HepG2 (cell line): ENCODE data around the gene TOM1L2. TPM values are rescaled to one million over a fixed set of nuclear protein-coding genes. Genes with fewer than 3 reads are reported as not detected.
A peak's percentile ranks its signal among the peaks of the same experiment; 100 is the strongest.

ENCODE experiments used
- GTF3A ChIP-seq: sonication (generic); formaldehyde crosslinking; conservative IDR thresholded peaks from 2 replicates; pipeline ENCODE4 v1.4.0; 2020; ENCODE audit warnings: mild to moderate bottlenecking, missing genetic modification reagents
- KAT8 ChIP-seq: IDR thresholded peaks from 2 replicates; pipeline ENCODE4 v1.6.1; 2016; ENCODE audit warnings: missing genetic modification reagents, missing compliant biosample characterization
- MEF2D ChIP-seq: sonication (generic); formaldehyde crosslinking; IDR thresholded peaks from 2 replicates; pipeline ENCODE4 v1.5.1; 2020; ENCODE audit warnings: mild to moderate bottlenecking, missing genetic modification reagents
- REPIN1 ChIP-seq: sonication (generic); formaldehyde crosslinking; IDR thresholded peaks from 2 replicates; pipeline ENCODE4 v1.8.0; 2022; ENCODE audit warnings: missing genetic modification reagents, low read depth, mild to moderate bottlenecking, borderline replicate concordance
- ZBTB39 ChIP-seq: sonication (generic); formaldehyde crosslinking; IDR thresholded peaks from 2 replicates; pipeline ENCODE4 v1.5.0; 2020; ENCODE audit warnings: missing genetic modification reagents
- ZNF280D ChIP-seq: sonication (generic); formaldehyde crosslinking; IDR thresholded peaks from 2 replicates; pipeline ENCODE4 v1.5.1; 2020; ENCODE audit warnings: mild to moderate bottlenecking, missing genetic modification reagents
- ZNF333 ChIP-seq: sonication (generic); formaldehyde crosslinking; IDR thresholded peaks from 2 replicates; pipeline ENCODE4 v1.4.0; 2020; ENCODE audit warnings: mild to moderate bottlenecking, missing genetic modification reagents, borderline replicate concordance
- ZNF407 ChIP-seq: sonication (generic); formaldehyde crosslinking; IDR thresholded peaks from one replicate; pipeline ENCODE4 v1.5.1; 2020; ENCODE audit warnings: mild to moderate bottlenecking, missing genetic modification reagents; ENCODE audit errors: not compliant biosample characterization
- ZNF501 ChIP-seq: sonication (generic); formaldehyde crosslinking; IDR thresholded peaks from 2 replicates; pipeline ENCODE4 v1.5.1; 2020; ENCODE audit warnings: mild to moderate bottlenecking, moderate library complexity, missing genetic modification reagents
- ZZZ3 ChIP-seq: sonication (generic); formaldehyde crosslinking; IDR thresholded peaks from 2 replicates; pipeline ENCODE4 v1.4.0; 2020; ENCODE audit warnings: missing genetic modification reagents, mild to moderate bottlenecking, borderline replicate concordance
- polyA plus RNA-seq, 8 experiments: library from polyadenylated mRNA; depleted of rRNA in 3 of 8; stranded (reverse) in 7 of 8; unstranded in 1 of 8; fragments of >200 nt; fragmentation: Illumina TruSeq in 4 of 8; extraction: Trizol in 4 of 8; gene quantifications; 2 replicates each; pipeline versions ENCODE4 v1.2.1 to v1.2.3, GENCODE V29; 2011 to 2016; ENCODE audit warnings: low read depth in 4 of 8, missing spikeins in 1 of 8, mixed read lengths in 1 of 8; ENCODE audit not compliant: insufficient read depth in 1 of 8
- total RNA-seq, 5 experiments: library from RNA; depleted of rRNA; stranded (reverse); fragments of >200 nt; fragmentation: Illumina TruSeq; extraction: Trizol; gene quantifications; 2 replicates each; pipeline ENCODE4 v1.2.3, GENCODE V29; 2016; ENCODE audit warnings: low read depth in 1 of 5
- TF ChIP-seq, protein P1 (sequence below): sonication (generic); formaldehyde crosslinking; IDR thresholded peaks from 2 replicates; pipeline ENCODE4 v1.4.0; 2020; ENCODE audit warnings: low read depth, mild to moderate bottlenecking, missing genetic modification reagents

The TOM1L2 gene
- total and polyA plus RNA-seq, 2 of the 13 experiments (the other 11 are each of a cell fraction or from before 2014, with no cell fraction given), result 4.7 to 7.4 TPM

DNA sequence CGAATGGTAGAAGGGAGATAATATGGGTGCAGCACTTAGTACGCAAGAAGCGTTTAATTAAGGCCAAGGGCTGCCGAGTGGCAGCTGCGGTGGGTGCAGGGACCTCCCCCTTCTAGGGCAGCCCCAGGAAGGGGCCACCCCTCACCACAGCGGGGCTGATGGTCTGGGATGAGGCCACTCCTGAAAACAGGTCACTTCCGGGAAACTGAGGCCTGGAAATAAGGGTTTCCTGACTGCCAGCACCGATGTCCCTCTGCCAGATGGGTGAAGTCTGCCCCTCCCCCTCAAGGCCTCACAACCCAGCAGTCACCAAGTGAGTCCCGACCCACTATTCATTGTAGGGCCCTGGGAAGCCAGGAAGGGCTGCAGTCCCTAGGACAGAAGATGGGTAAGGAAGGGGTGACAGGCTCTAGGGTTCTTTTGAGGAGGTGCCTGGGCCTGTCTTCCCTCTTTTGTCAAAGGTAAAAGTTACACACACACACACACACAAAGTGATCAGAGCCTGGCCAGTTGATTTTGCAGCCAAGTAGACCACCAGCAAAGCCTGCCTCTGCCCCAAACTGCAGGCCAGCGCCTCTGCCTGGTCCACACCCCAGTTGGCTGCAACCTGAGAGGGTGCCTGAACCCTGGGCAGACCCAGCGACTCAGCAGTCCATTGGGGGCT lies 147.9 kb downstream of the TOM1L2 start (continued):
- TF ChIP-seq ZNF407, result peak; percentile 53
- TF ChIP-seq GTF3A (CRISPR knock-in tag), result no peak
- TF ChIP-seq REPIN1 (CRISPR knock-in tag), result no peak
- no peak for TF ChIP-seq MEF2D (CRISPR knock-in tag)
- TF ChIP-seq, protein P1, sequence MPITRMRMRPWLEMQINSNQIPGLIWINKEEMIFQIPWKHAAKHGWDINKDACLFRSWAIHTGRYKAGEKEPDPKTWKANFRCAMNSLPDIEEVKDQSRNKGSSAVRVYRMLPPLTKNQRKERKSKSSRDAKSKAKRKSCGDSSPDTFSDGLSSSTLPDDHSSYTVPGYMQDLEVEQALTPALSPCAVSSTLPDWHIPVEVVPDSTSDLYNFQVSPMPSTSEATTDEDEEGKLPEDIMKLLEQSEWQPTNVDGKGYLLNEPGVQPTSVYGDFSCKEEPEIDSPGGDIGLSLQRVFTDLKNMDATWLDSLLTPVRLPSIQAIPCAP (CRISPR knock-in tag), result no peak
- 0 out of 2 replicates have a peak, but pooled peaks have one; percentile 28 for TF ChIP-seq ZNF280D (CRISPR knock-in tag)
- TF ChIP-seq ZBTB39 (CRISPR knock-in tag), result no peak
- no peak for TF ChIP-seq ZNF333 (CRISPR knock-in tag)
- no peak for TF ChIP-seq ZZZ3 (CRISPR knock-in tag)
- 0 out of 2 replicates have a peak, but pooled peaks have one; percentile 15 for TF ChIP-seq KAT8
- TF ChIP-seq ZNF501 (CRISPR knock-in tag), result peak; percentile 6; the same call in 1 of the 2 replicates
